HuH-7 (cell line): Measurements from ENCODE around the gene SAA2.
A peak's percentile ranks its signal among the peaks of the same experiment; 100 is the strongest.
"Not testable (repeated sequence)": the region's sequence is repeated elsewhere in the genome, so short reads cannot be mapped to it uniquely, and the experiment has no call there.

Source experiments
- DNase-seq: peaks from one replicate; pipeline ENCODE4 v3.0.0; 2011; ENCODE audit warnings: low spot score

The SAA2 gene

DNA sequence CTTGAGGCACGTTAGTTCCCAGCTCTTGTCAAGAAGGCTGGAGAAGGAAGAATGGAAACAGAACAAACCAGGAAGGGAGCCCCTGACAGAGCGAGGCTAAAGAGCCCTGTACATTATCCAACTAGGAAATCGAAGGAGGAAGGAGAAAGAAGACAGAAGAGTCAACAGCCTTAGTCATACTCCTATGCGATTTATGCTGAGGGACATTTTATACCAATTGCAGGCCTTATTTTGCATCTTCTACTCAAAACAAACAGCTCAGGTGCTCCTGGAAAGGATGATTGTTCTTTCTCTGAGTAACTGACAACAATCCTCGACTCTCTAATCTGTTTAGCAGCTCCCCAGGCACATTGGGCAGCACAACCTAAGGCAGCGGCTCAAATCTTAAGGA lies 1.3 kb downstream of the SAA2 start:
- DNase-seq = not testable (repeated sequence)

DNA sequence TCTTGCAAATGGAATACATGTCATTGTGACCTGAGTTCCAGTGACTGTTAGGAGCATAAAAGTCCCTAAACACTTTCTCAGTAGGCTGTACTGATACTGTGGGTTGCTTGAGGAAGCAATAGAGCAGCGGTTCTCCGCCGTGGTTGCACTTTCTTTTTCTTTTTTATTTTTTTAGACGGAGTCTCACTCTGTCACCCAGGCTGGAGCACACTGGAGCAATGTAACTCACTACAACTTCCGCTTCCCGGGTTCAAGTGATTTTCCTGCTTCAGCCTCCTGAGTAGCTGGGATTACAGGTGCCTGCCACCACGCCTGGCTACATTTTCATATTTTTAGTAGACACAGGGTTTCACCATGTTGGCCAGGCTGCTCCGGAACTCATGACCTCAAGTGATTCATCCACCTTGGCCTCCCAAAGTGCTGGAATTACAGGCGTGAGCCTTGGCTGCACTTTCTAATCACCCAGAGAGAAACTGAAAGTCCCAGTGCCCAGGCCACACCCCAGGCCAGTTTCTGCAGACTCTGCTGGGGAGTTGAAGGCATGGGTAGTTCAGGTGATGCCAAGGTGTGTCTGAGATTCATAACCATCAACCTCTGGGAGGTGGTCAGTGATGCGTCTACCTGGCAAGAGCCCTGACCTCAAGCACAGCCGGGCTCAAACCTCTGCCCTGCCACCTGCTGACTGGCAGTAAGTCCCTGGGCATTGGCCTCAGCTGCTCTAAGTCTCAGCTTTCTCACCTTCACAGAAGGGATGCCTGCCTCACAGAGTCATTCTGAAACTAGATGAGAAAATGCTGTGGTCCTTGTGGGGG lies 1.9 kb downstream of the SAA2 start:
- DNase-seq = not testable (repeated sequence)

DNA sequence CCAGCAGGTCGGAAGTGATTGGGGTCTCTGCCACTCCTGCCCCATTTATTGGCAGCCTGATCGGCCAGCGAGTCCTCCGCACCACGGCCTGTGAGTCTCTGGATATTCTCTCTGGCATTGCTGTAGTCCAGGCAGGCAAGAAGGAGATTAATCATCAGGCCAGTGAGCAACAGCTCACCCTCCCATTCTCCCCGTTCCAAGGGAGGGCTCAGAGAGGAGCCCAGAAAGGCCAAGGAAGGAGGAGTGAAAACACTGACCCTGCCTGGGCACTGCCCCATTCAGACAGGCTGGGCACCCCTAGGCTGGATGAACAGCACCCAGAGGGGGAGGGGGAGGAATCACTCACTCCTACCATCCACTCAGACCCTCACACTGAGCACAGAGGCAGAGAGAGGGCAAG lies 3.1 kb downstream of the SAA2 start:
- no peak for DNase-seq

DNA sequence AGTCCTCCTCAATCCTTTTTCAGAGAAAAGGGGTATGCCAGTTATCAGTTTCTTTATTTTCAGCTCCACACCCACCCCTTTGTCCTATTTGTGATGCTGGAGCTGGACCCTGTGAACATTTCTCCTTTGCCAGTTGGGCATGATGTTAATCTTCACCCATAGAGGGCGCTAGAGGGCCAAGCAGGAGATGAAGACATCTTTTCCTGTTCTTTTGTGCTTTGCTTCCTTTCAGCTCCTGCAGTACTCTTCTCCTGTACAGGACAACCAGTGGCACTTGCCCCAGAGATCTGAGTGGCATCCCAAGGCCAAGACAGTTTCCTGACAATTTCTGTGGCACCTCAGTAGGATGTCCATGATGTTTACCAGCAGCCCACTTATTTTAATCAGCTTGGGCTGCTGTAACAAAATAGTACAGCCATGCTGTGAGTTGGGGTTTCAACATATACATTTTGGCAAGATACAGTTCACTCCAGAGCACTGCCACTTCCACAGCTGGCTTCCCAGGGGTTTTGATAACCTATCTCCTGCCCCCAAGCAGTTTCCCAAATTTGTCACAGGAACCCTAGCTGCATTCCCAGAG lies 4.6 kb downstream of the SAA2 start:
- DNase-seq = no peak

DNA sequence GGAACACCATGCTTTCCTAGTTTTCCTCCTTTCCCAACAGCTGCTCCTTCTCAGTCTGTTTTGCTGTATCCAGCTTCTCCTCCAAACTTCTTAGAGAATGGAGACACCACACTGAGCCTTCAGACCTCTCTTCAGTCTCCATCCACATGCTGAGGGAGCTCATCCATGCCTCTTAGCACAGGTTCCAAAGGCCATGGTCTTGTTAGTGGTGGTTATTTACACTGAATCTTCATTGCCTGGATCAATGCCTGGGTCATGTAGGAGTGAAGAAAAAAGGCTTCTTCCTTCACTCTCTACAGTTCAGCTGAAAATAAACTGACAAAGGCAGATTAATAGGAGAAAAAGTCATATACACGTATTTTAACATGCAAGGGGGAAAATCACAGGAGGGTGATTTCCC lies 8.8 kb downstream of the SAA2 start:
- DNase-seq = no peak

DNA sequence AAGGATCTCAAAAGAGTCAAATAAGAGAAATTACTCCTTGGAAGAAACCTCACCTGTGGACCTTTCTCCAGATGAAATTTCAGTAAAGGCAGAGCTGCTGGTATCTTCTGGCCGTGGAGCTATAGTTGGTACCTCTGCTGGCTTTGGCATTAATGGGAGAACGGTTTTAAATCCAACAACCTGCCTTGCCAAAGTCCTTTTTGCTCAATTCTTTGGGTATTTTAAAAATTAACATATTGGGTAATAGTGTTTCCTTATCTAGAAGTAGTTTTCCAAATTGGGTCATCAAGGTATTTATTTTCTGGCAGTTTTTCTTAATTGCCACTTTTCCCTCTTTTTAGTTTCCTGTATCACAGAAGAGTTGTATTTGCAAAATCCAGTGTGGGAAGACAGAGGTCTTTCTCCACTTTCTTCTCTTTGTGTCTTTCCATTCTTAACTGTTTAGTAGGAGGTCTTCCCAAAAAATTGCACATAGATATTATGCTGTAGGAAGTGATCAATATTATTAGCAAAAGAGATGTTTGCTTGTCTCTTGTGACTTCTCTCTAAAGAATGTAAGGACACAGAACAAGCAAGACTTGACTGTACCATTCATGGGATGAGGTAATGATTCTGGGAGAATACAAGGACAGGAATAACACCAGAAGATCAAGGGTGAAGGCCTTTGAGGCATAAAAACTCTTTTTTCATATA lies 11.7 kb downstream of the SAA2 start, which contains the start of gene SAA4:
Gene SAA4, minus strand, starts transcription at position 139 of the 693 bp plus-strand sequence. CDS start 876 bp downstream, outside the sequence.
- DNase-seq = no peak

DNA sequence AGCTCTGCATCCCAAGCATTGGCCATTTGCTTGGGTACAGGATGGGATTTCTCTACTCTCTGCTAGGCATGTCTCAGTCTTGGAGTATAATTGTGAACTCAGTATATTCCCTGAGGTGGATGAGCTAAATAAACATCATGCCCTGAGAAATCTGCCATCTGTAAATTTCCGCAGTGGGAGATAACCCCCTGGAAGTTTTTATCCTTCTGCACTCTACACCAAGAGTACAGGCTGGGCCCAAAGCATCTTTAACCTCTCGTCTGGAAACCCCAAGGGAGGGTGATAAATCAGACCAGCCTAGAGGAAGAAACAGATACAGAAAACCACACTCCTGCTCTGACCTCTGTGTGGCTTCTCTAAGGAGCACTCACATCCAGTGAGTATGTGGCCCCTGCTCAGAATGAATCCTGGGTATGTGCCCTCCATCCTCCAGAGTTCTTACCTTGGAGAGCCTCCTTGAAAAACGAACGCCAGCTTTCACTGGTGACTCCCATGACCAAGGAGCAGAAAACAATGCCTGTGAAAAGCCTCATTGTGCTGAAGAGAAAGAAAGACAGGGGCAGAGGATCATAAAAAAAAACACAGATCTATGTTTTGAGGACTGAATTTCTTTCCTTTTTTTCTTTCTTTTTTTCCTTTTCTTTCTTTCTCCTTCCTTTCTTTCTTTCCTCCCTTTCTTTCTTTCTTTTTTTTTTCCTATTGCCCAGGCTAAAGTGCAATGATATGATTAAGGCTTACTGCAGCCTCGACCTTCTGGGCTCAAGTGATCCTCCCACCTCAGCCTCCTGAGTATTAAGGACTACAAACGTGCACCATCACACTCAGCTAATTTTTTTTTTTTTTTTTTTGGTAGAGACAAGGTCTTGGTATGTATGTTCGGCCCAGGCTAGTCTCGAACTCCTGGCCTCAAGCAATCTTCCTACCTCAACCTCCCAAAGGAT lies 12.8 kb downstream of the SAA2 start:
- DNase-seq = no peak

DNA sequence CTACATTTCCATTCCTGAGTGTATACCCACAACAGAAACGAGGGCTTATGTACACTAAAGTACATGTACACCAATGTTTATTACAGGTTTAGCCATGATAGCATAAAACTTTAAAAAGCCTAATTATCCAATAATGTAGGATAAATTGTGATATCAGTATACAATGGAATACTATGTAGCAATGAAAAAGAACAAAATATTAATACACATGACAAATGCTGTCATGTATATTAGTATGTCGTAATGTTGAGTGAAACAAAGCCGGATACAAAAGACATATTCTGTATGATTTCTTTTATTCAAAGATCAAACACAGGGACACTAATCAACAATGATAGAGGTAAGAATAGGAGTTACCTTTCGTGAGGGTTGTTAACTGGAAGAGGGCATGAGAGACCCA lies 14.6 kb downstream of the SAA2 start:
- DNase-seq = no peak

DNA sequence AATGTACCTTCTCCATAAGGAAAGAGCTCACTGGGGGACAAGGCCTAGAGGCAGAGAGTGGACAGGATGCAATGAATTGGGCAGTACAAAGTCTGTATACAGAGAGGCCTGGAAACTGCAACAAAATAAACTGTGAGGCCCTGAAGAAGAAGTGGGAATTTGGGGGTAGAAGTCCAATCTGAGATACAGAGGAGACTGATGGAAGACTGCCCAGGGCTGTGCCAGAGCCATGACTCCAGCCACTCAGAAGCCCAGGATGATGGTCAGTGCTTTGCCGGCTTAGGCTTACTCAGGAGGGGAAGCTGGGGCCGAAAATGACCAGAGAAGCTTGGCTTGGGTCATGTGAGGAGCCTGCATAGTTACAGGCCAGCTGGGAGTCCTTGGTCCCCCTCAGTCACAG lies 17.6 kb downstream of the SAA2 start:
- no peak for DNase-seq

DNA sequence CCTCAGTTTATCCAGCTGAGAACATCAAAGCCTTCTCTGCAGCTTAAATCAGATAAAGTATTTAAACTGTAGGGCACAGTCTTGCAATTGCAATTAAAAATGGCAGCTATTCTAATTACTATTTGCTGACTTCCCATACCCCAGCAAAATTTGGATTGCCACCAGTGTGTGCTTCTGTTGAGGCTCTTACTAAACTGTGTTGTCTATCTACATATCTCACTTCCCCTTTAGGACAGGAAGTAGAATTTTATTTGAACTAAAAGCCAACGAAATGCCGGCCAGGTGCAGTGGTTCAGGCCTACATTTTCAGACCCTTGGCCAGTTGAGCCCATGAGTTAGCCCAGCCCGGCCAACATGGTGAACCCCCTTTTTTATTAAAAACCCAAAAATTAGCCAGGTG lies 19.0 kb downstream of the SAA2 start:
- DNase-seq = no peak

DNA sequence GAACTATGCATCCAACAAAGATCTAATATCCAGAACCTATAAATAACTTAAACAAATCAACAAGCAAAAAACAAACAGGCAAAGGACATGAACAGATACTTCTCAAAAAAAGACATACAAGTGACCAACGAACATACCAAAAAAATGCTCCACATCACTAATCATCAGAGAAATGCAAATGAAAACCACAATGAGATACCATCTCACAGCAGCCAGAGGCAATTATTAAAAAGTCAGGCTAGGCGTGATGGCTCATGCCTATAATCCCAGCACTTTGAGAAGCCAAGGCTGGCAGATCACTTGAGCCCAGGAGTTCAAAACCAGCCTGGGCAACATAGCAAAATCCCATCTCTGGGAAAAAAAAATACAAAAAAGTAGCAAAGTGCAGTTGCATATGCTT lies 22.6 kb downstream of the SAA2 start:
- no peak for DNase-seq

DNA sequence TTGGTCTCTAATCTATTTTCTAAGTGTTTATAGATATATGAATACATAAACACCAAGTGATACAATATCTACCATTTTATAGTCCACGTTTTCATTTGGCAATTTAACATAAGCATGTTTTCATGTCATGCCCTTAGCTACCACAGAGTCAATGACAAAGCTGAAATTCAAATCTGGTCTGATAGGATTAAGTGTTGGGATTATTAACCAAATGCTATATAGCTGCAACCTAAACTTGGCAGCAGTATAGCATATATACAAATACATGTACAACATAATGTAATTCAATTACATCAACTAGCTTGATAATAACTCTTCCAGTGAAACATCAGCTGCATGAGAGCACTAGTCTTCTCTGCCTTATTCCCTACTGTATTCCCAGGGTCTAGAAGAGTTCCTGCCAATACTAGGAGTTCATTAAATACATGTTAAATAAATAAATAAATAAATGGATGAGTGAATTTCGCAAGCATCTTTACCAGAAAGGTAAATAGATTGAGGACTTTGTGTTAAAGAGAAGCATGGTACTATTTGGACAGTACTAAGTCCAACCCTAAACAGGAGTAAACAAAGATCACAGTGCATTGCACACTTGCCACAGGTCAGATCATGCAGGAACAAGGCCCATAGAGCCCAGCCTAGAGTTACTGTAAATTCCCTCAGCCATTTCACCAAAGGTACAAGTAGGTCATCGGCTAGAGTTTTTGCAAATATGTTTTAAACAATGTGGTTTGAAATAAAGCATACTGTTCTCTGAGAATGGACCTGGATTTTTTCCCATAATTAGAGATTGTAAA lies 24.7 kb downstream of the SAA2 start:
- DNase-seq = no peak

DNA sequence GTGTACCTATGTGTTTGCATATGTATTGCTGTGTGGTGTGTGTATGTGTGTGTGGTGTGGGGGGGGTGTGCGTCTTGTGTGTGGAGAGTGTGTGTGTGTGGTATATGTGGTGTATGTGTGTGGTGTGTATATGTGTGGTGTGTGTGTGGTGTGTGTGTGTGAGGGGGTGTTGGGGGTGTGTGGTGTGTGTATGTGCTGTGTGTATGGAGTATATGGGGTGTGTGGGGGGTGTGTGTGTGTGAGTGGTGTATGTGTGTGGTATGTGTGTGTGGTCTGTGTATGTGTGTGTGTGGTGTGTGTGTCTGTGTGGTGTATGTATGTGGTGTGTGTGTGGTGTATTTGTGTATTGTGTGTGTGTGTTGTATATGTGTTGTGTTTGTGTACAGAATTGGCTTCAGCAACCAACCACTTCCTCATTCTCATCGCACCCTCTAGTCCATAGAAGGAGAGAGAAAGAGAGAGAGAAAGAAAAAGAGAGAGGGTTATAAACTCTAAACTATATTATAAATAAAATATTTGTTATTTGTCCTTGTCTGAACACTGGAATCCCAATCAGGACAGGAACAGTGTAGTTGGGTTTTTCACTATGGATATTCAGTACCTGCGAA lies 25.6 kb downstream of the SAA2 start:
- no peak for DNase-seq

DNA sequence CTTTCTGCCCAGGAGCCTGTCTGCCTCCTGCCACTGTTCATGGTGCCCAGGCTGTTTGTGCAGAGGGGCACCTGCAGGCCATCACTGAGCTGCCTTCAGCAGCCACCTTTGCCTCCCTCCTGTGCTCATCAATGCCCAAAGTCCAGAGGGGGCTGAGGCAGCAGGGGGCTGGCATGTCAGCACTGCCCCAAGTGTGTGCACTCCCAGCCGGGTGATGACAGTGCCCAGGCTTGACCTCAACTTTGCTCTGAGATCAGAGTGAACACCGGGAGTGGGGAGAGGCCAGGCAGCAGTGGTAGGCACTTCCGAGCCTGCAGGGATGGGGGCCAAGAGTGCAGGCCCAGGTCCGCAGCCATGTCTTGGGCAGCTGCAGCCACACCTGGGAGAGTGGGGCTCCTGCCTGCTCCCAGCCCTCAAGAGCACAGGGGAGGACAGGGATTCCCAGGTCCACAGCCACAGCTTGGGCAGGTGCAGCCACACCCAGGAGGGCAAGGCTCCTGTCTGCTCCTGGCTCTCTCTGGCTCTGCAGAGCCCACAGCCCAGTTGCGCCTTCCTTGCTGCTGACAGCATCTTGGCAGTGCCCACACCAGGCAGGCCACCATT lies 27.1 kb downstream of the SAA2 start:
- DNase-seq = no peak

DNA sequence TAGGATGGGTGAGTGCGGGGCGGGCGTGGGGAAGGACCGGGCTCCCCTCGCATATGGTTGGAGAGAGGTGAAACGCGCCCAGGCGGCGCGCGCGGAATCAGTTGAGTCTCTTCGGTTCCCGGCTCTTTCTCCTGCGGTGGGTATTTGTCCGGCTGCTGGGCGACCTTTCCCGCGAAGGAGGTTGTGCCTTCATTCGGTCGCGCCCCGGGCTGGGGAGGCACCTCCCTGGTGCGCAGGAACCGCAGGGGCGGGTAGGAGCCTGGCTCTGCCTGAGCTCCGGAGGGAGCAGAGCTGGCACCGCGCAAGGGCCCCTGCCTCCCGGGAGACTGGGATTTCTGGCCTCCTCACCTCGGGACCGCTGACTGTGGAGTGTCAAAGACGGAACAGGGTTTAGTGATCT lies 39.4 kb downstream of the SAA2 start:
- DNase-seq = no peak

DNA sequence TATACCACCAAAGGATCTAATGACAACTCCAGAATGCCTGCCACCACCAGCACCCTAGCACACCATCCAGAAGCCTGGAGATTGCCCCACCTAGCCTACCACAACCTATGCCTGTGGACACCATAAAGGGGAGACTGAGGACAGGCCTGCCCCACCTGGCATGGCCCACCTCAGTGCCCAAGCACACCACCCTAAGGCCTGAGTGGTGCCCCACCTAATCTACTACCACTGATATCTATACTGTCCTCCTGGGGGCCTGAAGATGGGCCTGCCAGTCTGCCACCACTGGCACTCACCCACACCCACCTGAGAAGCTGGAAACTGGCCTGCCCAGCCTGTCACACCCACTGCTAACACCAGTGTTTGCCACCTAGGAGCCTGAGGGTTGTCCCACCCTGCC lies 43.7 kb downstream of the SAA2 start:
- no peak for DNase-seq

DNA sequence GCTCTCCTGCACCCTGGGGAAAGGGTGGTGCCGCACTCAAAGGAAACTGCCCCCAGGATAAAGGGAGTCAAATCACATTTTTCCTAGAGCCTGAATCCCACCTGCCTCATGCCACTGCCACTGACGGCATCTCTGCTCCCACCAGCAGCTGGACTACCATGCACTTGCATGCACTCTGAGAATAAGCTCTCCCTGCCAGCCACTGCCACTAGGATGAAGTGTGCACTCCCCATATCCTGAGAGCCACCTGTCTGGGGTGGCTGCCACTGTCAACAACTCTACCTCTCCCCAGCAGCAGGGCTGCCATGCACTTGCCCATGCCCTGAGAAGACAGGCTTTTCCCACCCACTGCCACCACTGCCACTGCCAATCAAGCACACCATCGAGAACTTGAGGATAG lies 44.2 kb downstream of the SAA2 start:
- DNase-seq = no peak

DNA sequence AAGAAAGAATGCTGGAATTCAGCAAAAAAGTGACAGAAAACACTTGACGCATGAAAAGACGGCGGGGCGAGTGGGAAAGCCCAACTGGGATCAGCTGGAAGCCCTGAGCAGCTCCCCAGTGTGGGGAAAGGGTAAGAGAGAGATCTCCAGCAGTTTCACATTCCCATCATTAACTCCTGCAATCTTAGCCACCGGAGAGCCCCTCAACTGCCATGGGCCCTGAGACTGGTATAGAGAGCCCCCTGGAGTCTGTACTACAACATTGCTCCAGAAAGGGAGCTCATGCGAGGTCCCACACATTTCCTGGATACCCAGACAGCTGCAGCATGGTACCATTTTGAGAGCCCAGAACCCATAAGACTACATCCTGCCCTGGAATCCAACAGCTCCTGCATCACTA lies 44.7 kb downstream of the SAA2 start:
- peak; percentile 50 for DNase-seq

DNA sequence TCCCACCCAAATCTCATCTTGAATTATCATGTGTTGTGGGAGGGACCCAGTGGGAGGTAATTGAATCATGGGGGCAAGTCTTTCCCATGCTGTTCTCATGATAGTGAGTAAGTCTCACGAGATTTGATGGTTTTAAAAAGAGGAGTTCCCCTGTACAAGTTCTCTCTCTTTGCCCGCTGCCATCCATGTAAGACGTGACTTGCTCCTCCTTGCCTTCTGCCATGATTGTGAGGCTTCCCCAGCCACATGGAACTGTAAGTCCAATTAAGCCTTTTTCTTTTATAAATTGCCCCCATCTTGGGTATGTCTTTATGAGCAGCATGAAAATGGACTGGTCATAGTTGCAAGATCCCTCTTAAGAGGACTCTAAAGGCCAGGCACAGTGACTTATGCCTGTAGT lies 50.7 kb downstream of the SAA2 start:
- not testable (repeated sequence) for DNase-seq

DNA sequence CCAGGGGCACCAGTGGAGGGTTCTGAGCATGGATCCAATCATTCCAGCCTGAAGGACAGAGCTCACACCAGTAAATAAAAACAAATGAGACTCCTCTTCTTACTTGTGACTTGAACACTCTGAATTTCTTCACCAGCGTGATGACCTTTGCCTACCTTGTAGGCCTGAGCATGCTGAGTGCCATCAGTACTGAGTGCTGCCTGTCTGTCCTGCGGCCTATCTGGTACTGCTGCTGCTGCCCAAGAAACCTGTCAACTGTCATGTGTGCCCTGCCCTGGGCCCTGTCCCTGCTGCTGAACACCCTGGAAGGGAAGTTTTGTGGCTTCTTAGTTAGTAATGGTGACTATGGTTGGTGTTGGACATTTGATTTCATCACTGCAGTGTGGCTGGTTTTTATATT lies 51.9 kb downstream of the SAA2 start:
- DNase-seq = no peak
